OCI-LY7 (cell line): Measurements from ENCODE around the gene SYT13. TPM values are rescaled to one million over a fixed set of nuclear protein-coding genes. Genes with fewer than 3 reads are reported as not detected.

Experiments
- BruUV-seq: library from RNA; stranded (reverse); fragments of 400-500 nt; replicated peaks from 2 replicates; lab custom pipeline; 2021; lab: Mats Ljungman, UMichigan
- CTCF ChIA-PET: fragments of 300-600 bp; sonication (Branson Sonifier 250); formaldehyde crosslinking; loops from one replicate; lab custom pipeline; 2022; ENCODE audit warnings: antibody characterized with exemption; ENCODE audit not compliant: unreplicated experiment; lab: Charles Lee
- POLR2A ChIA-PET: fragments of 300-600 bp; sonication (Branson Sonifier 250); formaldehyde crosslinking; loops from one replicate; lab custom pipeline; 2022; ENCODE audit warnings: antibody characterized with exemption; lab: Charles Lee
- DNase-seq: peaks from one replicate; pipeline ENCODE4 v3.0.0-alpha.2; 2015; ENCODE audit warnings: low spot score
- H2AFZ ChIP-seq: fragments of 200-600 bp; sonication (generic), shearing (Covaris generic); 2 replicates; pipeline ENCODE4 v1.6.1; 2014; ENCODE audit warnings: mild to moderate bottlenecking, antibody characterized with exemption, low read length, moderate library complexity
- H3K27ac ChIP-seq: fragments of 200-600 bp; sonication (generic); 2 replicates; pipeline ENCODE4 v1.5.1; 2014; ENCODE audit warnings: mixed run types, low read depth, mild to moderate bottlenecking, moderate library complexity, low read length, inconsistent platforms; ENCODE audit not compliant: poor library complexity, severe bottlenecking
- H3K36me3 ChIP-seq: fragments of 200-600 bp; sonication (generic); 2 replicates; pipeline ENCODE4 v1.6.1; 2014; ENCODE audit warnings: mild to moderate bottlenecking, antibody characterized with exemption, low read length, moderate library complexity, mixed read lengths; ENCODE audit not compliant: insufficient read depth
- H3K4me1 ChIP-seq: fragments of 200-600 bp; sonication (generic); 2 replicates; pipeline ENCODE4 v1.5.1; 2014; ENCODE audit warnings: mild to moderate bottlenecking, low read length; ENCODE audit not compliant: insufficient read depth, poor library complexity, severe bottlenecking
- H3K4me2 ChIP-seq: fragments of 200-600 bp; sonication (generic); 2 replicates; pipeline ENCODE4 v1.6.1; 2014; ENCODE audit warnings: mild to moderate bottlenecking, low read length
- H3K4me3 ChIP-seq: fragments of 200-600 bp; sonication (generic); 2 replicates; pipeline ENCODE4 v1.5.1; 2014; ENCODE audit warnings: mild to moderate bottlenecking, low read depth, low read length; ENCODE audit not compliant: poor library complexity, severe bottlenecking
- H3K79me2 ChIP-seq: fragments of 200-600 bp; sonication (generic); 2 replicates; pipeline ENCODE4 v1.6.1; 2016; ENCODE audit warnings: low read depth, mild to moderate bottlenecking, low read length, moderate library complexity, mixed read lengths; ENCODE audit not compliant: insufficient read depth
- H3K9me2 ChIP-seq: fragments of 200-600 bp; sonication (generic); 2 replicates; pipeline ENCODE4 v1.6.1; 2016; ENCODE audit warnings: mild to moderate bottlenecking, low read length, mixed read lengths; ENCODE audit not compliant: insufficient read depth
- H3K9me3 ChIP-seq: fragments of 200-600 bp; sonication (generic); 2 replicates; pipeline ENCODE4 v1.6.1; 2014; ENCODE audit warnings: mild to moderate bottlenecking, mixed run types, low read length, mixed read lengths
- H4K20me1 ChIP-seq: fragments of 200-600 bp; sonication (generic); 2 replicates; pipeline ENCODE4 v1.6.1; 2014; ENCODE audit warnings: mild to moderate bottlenecking, antibody characterized with exemption, low read length, moderate library complexity, mixed read lengths; ENCODE audit not compliant: insufficient read depth
- EZH2phosphoT487 ChIP-seq: fragments of 200-600 bp; sonication (generic); IDR thresholded peaks from 2 replicates; pipeline ENCODE4 v1.6.1; 2018; ENCODE audit warnings: low read depth, borderline replicate concordance, mild to moderate bottlenecking, mixed run types, antibody characterized with exemption, low read length, moderate library complexity, mixed read lengths
- intact Hi-C: fragments of 100-400 bp; cut with micrococcal nuclease; formaldehyde crosslinking; loops from one replicate; pipeline ENCODE4 v1.10.0; 2022; ENCODE audit not compliant: unreplicated experiment
- total RNA-seq, 2 experiments: library from RNA; depleted of rRNA in 1 of 2; stranded (reverse); fragments of >200 nt in 1 of 2; shearing (Covaris generic) in 1 of 2; gene quantifications; 2 replicates each; pipeline ENCODE4 v1.2.3, GENCODE V29; 2014 to 2022
- TF ChIP-seq, protein P1 (sequence below): fragments of 200-600 bp; sonication (generic); conservative IDR thresholded peaks from 2 replicates; pipeline ENCODE4 v1.5.1; 2014; ENCODE audit warnings: mild to moderate bottlenecking, antibody characterized with exemption, low read length, moderate library complexity, mixed read lengths

Gene SYT13
- total RNA-seq, 2 experiments from 2014 or later = not detected

DNA sequence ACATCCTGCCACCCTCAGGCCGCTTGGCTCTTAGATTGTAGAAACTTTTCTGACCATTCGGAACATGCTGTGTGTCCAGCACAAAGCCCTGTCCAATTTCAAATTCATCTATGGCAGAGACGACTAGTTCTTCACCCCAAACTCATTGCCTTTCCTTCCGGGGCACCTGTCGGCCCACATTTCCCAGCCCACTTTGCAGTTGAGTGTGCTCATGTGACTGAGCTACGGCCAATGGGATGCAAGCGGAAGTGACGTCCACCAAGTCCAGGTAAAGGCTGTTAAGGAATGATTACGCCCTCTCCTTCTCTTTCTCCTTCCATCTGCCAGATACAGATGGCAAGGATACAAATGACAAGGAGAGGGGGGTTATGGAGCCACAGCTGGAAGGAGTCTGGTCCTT lies 32.5 kb downstream of the SYT13 start:
- peaks cover 9% of the 10 kb centered on the region for H3K4me1 ChIP-seq
- CTCF ChIA-PET = no interaction called here
- no peak for DNase-seq
- H3K79me2 ChIP-seq = no peaks in the 10 kb centered on the region
- H3K4me3 ChIP-seq = no peak overlapping the region
- no peak for TF ChIP-seq EZH2phosphoT487
- TF ChIP-seq, protein P1, sequence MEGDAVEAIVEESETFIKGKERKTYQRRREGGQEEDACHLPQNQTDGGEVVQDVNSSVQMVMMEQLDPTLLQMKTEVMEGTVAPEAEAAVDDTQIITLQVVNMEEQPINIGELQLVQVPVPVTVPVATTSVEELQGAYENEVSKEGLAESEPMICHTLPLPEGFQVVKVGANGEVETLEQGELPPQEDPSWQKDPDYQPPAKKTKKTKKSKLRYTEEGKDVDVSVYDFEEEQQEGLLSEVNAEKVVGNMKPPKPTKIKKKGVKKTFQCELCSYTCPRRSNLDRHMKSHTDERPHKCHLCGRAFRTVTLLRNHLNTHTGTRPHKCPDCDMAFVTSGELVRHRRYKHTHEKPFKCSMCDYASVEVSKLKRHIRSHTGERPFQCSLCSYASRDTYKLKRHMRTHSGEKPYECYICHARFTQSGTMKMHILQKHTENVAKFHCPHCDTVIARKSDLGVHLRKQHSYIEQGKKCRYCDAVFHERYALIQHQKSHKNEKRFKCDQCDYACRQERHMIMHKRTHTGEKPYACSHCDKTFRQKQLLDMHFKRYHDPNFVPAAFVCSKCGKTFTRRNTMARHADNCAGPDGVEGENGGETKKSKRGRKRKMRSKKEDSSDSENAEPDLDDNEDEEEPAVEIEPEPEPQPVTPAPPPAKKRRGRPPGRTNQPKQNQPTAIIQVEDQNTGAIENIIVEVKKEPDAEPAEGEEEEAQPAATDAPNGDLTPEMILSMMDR = no peak
- no peak overlapping the region for H2AFZ ChIP-seq
- intact Hi-C loops = loop anchor here (2.0 to 5.0 kb wide), 2 partner anchors 39 to 79 kb away; no protein-coding TSS in a partner anchor
- no peaks in the 10 kb centered on the region for H3K9me2 ChIP-seq
- no peaks in the 10 kb centered on the region for H3K9me3 ChIP-seq
- no peaks in the 10 kb centered on the region for H3K36me3 ChIP-seq
- H4K20me1 ChIP-seq = no peaks in the 10 kb centered on the region
- no peak overlapping the region for H3K27ac ChIP-seq
- POLR2A ChIA-PET = no interaction called here
- no TSS peak for BruUV-seq
- H3K4me2 ChIP-seq = no peak overlapping the region

DNA sequence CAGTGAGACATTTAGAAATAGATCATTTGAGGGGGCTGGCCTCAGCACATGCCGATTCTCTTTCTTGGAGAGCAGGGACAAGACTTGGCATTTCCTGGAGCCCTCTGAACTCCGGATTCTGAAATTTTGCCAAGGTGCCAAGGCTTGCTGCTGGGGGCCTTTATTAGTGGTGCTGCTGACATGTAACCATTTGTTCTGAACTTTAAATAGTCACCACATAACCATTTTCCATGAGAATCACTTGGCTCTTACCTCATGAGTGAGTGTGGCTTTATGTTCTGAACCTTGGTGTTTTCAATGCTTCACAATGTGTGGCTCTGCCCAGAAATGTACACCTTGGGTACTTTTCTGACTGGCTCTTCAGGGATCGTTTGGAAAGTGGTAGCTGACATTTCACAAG lies 33.3 kb downstream of the SYT13 start:
- BruUV-seq = no TSS peak
- ChIA-PET CTCF (interaction anchor here (1.1 kb wide), 1 partner anchor 42 kb away, joined by 3 read pairs; no protein-coding TSS in a partner anchor), POLR2A (no interaction called here)
- Histone ChIP-seq H4K20me1 (no peaks in the 10 kb centered on the region), H2AFZ (no peak overlapping the region), H3K4me1 (peaks cover 9% of the 10 kb centered on the region), H3K9me3 (no peaks in the 10 kb centered on the region), H3K4me3 (no peak overlapping the region), H3K4me2 (no peak overlapping the region), H3K9me2 (no peaks in the 10 kb centered on the region), H3K36me3 (no peaks in the 10 kb centered on the region), H3K27ac (no peak overlapping the region), H3K79me2 (no peaks in the 10 kb centered on the region)
- TF ChIP-seq, protein P1 = no peak
- TF ChIP-seq EZH2phosphoT487 = no peak
- DNase-seq = no peak
- intact Hi-C loops = loop anchor here (2.0 to 5.0 kb wide), 2 partner anchors 39 to 80 kb away; no protein-coding TSS in a partner anchor

DNA sequence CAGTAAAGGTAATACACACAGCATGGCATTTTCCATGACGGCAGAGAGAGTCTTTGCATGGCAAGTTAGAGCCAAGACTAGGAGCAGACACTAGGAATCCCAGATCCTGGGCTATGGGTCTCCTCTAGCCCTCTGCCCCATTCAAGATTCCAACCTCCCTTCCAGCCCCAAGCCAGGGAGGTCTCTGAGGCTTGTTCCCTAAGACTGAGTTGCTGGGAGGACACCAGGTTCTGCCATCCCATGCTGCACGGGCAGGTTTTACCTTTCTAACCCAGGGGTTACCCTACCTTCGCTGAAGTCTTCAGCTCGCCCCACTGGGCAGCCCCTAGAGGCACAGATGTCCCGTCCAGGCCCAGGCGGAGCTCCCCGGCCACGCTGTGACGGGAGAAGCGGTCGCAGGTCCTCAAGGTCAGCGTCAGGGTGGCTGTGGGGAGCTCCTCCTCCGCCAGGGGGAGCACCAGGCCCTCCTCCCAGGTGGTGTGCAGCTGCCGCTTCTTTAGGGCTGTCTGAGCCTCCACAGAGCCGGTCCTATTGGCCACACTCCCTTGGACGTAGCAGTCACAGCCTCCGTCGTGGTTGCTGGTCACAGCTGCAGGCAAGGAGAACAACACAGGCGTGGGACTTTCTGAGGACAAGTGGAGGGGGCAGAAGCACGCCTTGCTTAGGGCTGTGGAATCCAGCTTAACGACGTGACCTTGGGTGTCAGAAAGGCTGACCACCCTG lies 33.8 kb downstream of the SYT13 start:
- no peak overlapping the region for H3K4me3 ChIP-seq
- peak; percentile 44 for DNase-seq
- no peaks in the 10 kb centered on the region for H3K36me3 ChIP-seq
- H3K9me2 ChIP-seq = no peaks in the 10 kb centered on the region
- no peak for TF ChIP-seq EZH2phosphoT487
- TF ChIP-seq, protein P1 = peak; percentile 78
- peaks cover 9% of the 10 kb centered on the region for H3K4me1 ChIP-seq
- no peaks in the 10 kb centered on the region for H3K79me2 ChIP-seq
- intact Hi-C loops = loop anchor here (2.0 to 5.0 kb wide), 2 partner anchors 40 to 81 kb away; no protein-coding TSS in a partner anchor
- H3K9me3 ChIP-seq = no peaks in the 10 kb centered on the region
- H3K4me2 ChIP-seq = no peak overlapping the region
- CTCF ChIA-PET = interaction anchor here (1.1 kb wide), 1 partner anchor 43 kb away, joined by 3 read pairs; no protein-coding TSS in a partner anchor
- POLR2A ChIA-PET = no interaction called here
- no TSS peak for BruUV-seq
- H4K20me1 ChIP-seq = no peaks in the 10 kb centered on the region
- no peak overlapping the region for H2AFZ ChIP-seq
- H3K27ac ChIP-seq = no peak overlapping the region
